Coronary artery (tissue), 2 donors: ENCODE data around the gene EML5.

Source experiments
- DNase-seq: peaks from one replicate; pipeline ENCODE4 v3.0.0-alpha.2; 2017; ENCODE audit warnings: low spot score
- H3K27ac ChIP-seq, 2 donors: fragments of 200-600 bp; sonication (generic); one replicate each; pipeline ENCODE4 v1.5.1; 2016 to 2019
- H3K4me3 ChIP-seq: fragments of 200-600 bp; sonication (generic); 2 replicates; pipeline ENCODE4 v1.5.1; 2016; ENCODE audit warnings: mild to moderate bottlenecking, moderate library complexity
- CTCF ChIP-seq: fragments of 200-600 bp; sonication (generic); IDR thresholded peaks from one replicate; pipeline ENCODE4 v1.5.1; 2019; ENCODE audit warnings: antibody characterized with exemption

The EML5 gene

GRCh38 chr14:88630565-88630964, 162.2 kb downstream of the EML5 start:
- Histone ChIP-seq H3K27ac (no peak overlapping the region), H3K4me3 (no peak overlapping the region)
- TF ChIP-seq CTCF: no peak
- DNase-seq: no peak

GRCh38 chr14:88628462-88628861, 164.3 kb downstream of the EML5 start:
- Histone ChIP-seq H3K27ac (no peak overlapping the region), H3K4me3 (no peak overlapping the region)
- no peak for TF ChIP-seq CTCF
- no peak for DNase-seq

GRCh38 chr14:88628033-88628432, 164.7 kb downstream of the EML5 start:
- no peak for DNase-seq
- no peak overlapping the region for H3K27ac ChIP-seq
- TF ChIP-seq CTCF: no peak
- H3K4me3 ChIP-seq: no peak overlapping the region

- no peak for DNase-seq
- H3K27ac ChIP-seq: no peak overlapping the region
- no peak overlapping the region for H3K4me3 ChIP-seq
- no peak for TF ChIP-seq CTCF
Measured at GRCh38 chr14:88625671-88626070, 167.1 kb downstream of the EML5 start.

GRCh38 chr14:88621100-88621499, 171.7 kb downstream of the EML5 start:
- no peak for TF ChIP-seq CTCF
- Histone ChIP-seq H3K4me3 (no peak overlapping the region), H3K27ac (no peak overlapping the region)
- DNase-seq: no peak

- no peak for TF ChIP-seq CTCF
- Histone ChIP-seq H3K27ac (no peak overlapping the region), H3K4me3 (no peak overlapping the region)
- DNase-seq: no peak
Measured at GRCh38 chr14:88618476-88618875, 174.3 kb downstream of the EML5 start.

- no peak for TF ChIP-seq CTCF
- Histone ChIP-seq H3K4me3 (no peak overlapping the region), H3K27ac (no peak overlapping the region)
- DNase-seq: no peak
Measured at GRCh38 chr14:88617479-88617878, 175.3 kb downstream of the EML5 start.
